GM23338 (cell line): Measurements from ENCODE around the gene THADA. TPM values are rescaled to one million over a fixed set of nuclear protein-coding genes. Genes with fewer than 3 reads are reported as not detected.
A peak's percentile ranks its signal among the peaks of the same experiment; 100 is the strongest.
"Not testable (repeated sequence)": the region's sequence is repeated elsewhere in the genome, so short reads cannot be mapped to it uniquely, and the experiment has no call there.

ENCODE experiments used
- ATAC-seq: fragments of 200-7000 bp; cut with Tn5 transposase; 3 replicates; pipeline ENCODE4 v1.9.1; 2020
- DNase-seq: peaks from one replicate; pipeline ENCODE4 v3.0.0-alpha.2; 2015; ENCODE audit warnings: low spot score
- H2AFZ ChIP-seq: fragments of 200-600 bp; sonication (generic); 2 replicates; pipeline ENCODE4 v1.8.0; 2016; ENCODE audit warnings: antibody characterized with exemption, mild to moderate bottlenecking, moderate library complexity
- H3F3A ChIP-seq: fragments of 200-600 bp; sonication (generic); replicated peaks from 2 replicates; pipeline ENCODE4 v1.8.0; 2017; ENCODE audit warnings: antibody characterized with exemption, mixed run types, low read depth
- H3K27ac ChIP-seq: fragments of 200-600 bp; sonication (generic); 2 replicates; pipeline ENCODE4 v1.6.1; 2016; ENCODE audit warnings: low read depth
- H3K27me3 ChIP-seq: fragments of 200-600 bp; sonication (generic); 2 replicates; pipeline ENCODE4 v1.8.0; 2016; ENCODE audit warnings: mild to moderate bottlenecking, mixed run types, moderate library complexity; ENCODE audit not compliant: insufficient read depth
- H3K36me3 ChIP-seq: fragments of 200-600 bp; sonication (generic); 2 replicates; pipeline ENCODE4 v1.8.0; 2016; ENCODE audit warnings: mild to moderate bottlenecking; ENCODE audit not compliant: insufficient read depth
- H3K4me1 ChIP-seq: fragments of 200-600 bp; sonication (generic); 2 replicates; pipeline ENCODE4 v1.8.0; 2016; ENCODE audit warnings: mild to moderate bottlenecking, moderate library complexity; ENCODE audit not compliant: insufficient read depth
- H3K4me2 ChIP-seq: fragments of 200-600 bp; sonication (generic); 2 replicates; pipeline ENCODE4 v1.7.1; 2017; ENCODE audit warnings: mixed run types
- H3K4me3 ChIP-seq: fragments of 200-600 bp; sonication (generic); 2 replicates; pipeline ENCODE4 v1.6.1; 2016; ENCODE audit warnings: mixed run types
- H3K79me2 ChIP-seq: fragments of 200-600 bp; sonication (generic); replicated peaks from 2 replicates; pipeline ENCODE4 v1.8.0; 2017; ENCODE audit warnings: mild to moderate bottlenecking; ENCODE audit not compliant: insufficient read depth
- H3K9me2 ChIP-seq: fragments of 200-600 bp; sonication (generic); 2 replicates; pipeline ENCODE4 v1.8.0; 2017; ENCODE audit not compliant: insufficient read depth
- H4K20me1 ChIP-seq: fragments of 200-600 bp; sonication (generic); replicated peaks from 2 replicates; pipeline ENCODE4 v1.8.0; 2017; ENCODE audit warnings: mild to moderate bottlenecking; ENCODE audit not compliant: insufficient read depth
- H3K27ac Mint-ChIP-seq: 2 replicates; pipeline ENCODE4 v1.8.0; 2020; ENCODE audit warnings: inconsistent platforms, mild to moderate bottlenecking, moderate library complexity, mixed read lengths
- H3K27me3 Mint-ChIP-seq: 3 replicates; pipeline ENCODE4 v1.8.0; 2022; ENCODE audit warnings: low read depth, mild to moderate bottlenecking, moderate library complexity, mixed read lengths, inconsistent platforms; ENCODE audit not compliant: insufficient read depth, poor library complexity
- H3K36me3 Mint-ChIP-seq: 3 replicates; pipeline ENCODE4 v1.8.0; 2021; ENCODE audit warnings: low read depth, mild to moderate bottlenecking, inconsistent platforms, moderate library complexity, mixed read lengths
- H3K4me1 Mint-ChIP-seq: 3 replicates; pipeline ENCODE4 v1.8.0; 2020; ENCODE audit warnings: mild to moderate bottlenecking, inconsistent platforms, mixed read lengths
- H3K4me3 Mint-ChIP-seq: 3 replicates; pipeline ENCODE4 v1.8.0; 2021; ENCODE audit warnings: moderate library complexity, mild to moderate bottlenecking, inconsistent platforms, mixed read lengths
- H3K9me3 Mint-ChIP-seq: 3 replicates; pipeline ENCODE4 v1.8.0; 2020; ENCODE audit warnings: moderate library complexity, mild to moderate bottlenecking, inconsistent platforms, mixed read lengths
- CREB1 ChIP-seq: fragments of 250-450 bp; sonication (Bioruptor Pico); IDR thresholded peaks from 2 replicates; pipeline ENCODE4 v1.5.0; 2020; ENCODE audit warnings: low read depth, mild to moderate bottlenecking, moderate library complexity
- EZH2 ChIP-seq: fragments of 200-600 bp; sonication (generic); IDR thresholded peaks from one replicate; pipeline ENCODE4 v1.8.0; 2017; ENCODE audit warnings: antibody characterized with exemption, mild to moderate bottlenecking, low read depth; ENCODE audit not compliant: unreplicated experiment
- EZH2phosphoT487 ChIP-seq: fragments of 200-600 bp; sonication (generic); IDR thresholded peaks from one replicate; pipeline ENCODE4 v1.8.1; 2018; ENCODE audit warnings: antibody characterized with exemption; ENCODE audit not compliant: unreplicated experiment
- JUNB ChIP-seq: IDR thresholded peaks from one replicate; pipeline ENCODE4 v1.6.1; 2016; ENCODE audit warnings: antibody characterized with exemption; ENCODE audit not compliant: unreplicated experiment
- POLR2AphosphoS5 ChIP-seq: IDR thresholded peaks from 2 replicates; pipeline ENCODE4 v1.6.1; 2016; ENCODE audit warnings: antibody characterized with exemption, low read depth
- REST ChIP-seq: IDR thresholded peaks from one replicate; pipeline ENCODE4 v1.6.1; 2018; ENCODE audit warnings: antibody characterized with exemption; ENCODE audit not compliant: unreplicated experiment
- STAT1 ChIP-seq: IDR thresholded peaks from one replicate; pipeline ENCODE4 v1.6.1; 2016; ENCODE audit warnings: antibody characterized with exemption; ENCODE audit not compliant: unreplicated experiment
- ZNF331 ChIP-seq: fragments of 250-450 bp; sonication (Bioruptor Pico); IDR thresholded peaks from 2 replicates; pipeline ENCODE4 v1.5.0; 2020; ENCODE audit warnings: low read depth, mild to moderate bottlenecking, moderate library complexity
- ZNF462 ChIP-seq: fragments of 250-450 bp; sonication (Bioruptor Pico); IDR thresholded peaks from 2 replicates; pipeline ENCODE4 v1.5.0; 2020; ENCODE audit warnings: mild to moderate bottlenecking, moderate library complexity
- polyA plus RNA-seq: library from polyadenylated mRNA; unstranded; fragments of >200 nt; fragmentation: Nextera tagmentation; extraction: Ambion mirVana; gene quantifications from 2 replicates; pipeline ENCODE4 v1.2.1, GENCODE V29; 2016
- total RNA-seq: library from RNA; depleted of rRNA; stranded (reverse); fragments of >200 nt; shearing (Covaris generic); gene quantifications from 2 replicates; pipeline ENCODE4 v1.2.3, GENCODE V29; 2014
- TF ChIP-seq, protein P1 (sequence below), 2 experiments: fragments of 200-600 bp in 1 of 2; sonication (generic) in 1 of 2; conservative IDR thresholded peaks; 2 replicates each; pipeline versions ENCODE4 v1.5.1 to v1.6.1; 2016 to 2017; ENCODE audit warnings: antibody characterized with exemption in 2 of 2, low read depth in 2 of 2, mild to moderate bottlenecking in 2 of 2, moderate library complexity in 1 of 2

The THADA gene
- total and polyA plus RNA-seq, 2 experiments from 2014 or later = 17.0 to 30.7 TPM

- DNase-seq, H3K4me2 ChIP-seq, H3K4me1 Mint-ChIP-seq, H3K9me2 ChIP-seq, H3K4me3 Mint-ChIP-seq, H3K79me2 ChIP-seq, H3K4me3 ChIP-seq, H3F3A ChIP-seq, H3K36me3 ChIP-seq, ATAC-seq, H3K27me3 ChIP-seq, H2AFZ ChIP-seq, H3K9me3 Mint-ChIP-seq, H3K4me1 ChIP-seq, H3K36me3 Mint-ChIP-seq, H4K20me1 ChIP-seq, H3K27ac Mint-ChIP-seq, H3K27ac ChIP-seq, H3K27me3 Mint-ChIP-seq: not testable (repeated sequence)
These were observed 63.3 kb downstream of the THADA start for GRCh38 chr2:43532572-43532971.

- Histone ChIP-seq H3K36me3 (no peaks in the 10 kb centered on the region; the same call in 1 of the 2 replicates), H3K79me2 (no peaks in the 10 kb centered on the region), H2AFZ (no peak overlapping the region), H3K9me2 (no peaks in the 10 kb centered on the region), H3K27me3 (no peaks in the 10 kb centered on the region), H4K20me1 (no peaks in the 10 kb centered on the region), H3K27ac (no peak overlapping the region), H3K4me1 (peaks cover 5% of the 10 kb centered on the region; the same call in 1 of the 2 replicates), H3K4me3 (no peak overlapping the region), H3K4me2 (no peak overlapping the region), H3F3A (no peaks in the 10 kb centered on the region)
- Mint-ChIP-seq H3K27me3 (no peaks in the 10 kb centered on the region), H3K9me3 (no peaks in the 10 kb centered on the region), H3K4me1 (peaks cover 5% of the 10 kb centered on the region; the same call in 2 of the 3 replicates), H3K36me3 (peaks cover 12% of the 10 kb centered on the region; the same call in 2 of the 3 replicates), H3K27ac (no peak overlapping the region), H3K4me3 (no peak overlapping the region)
- ATAC-seq (peak; percentile 22; the same call in 2 of the 3 replicates), DNase-seq (peak; percentile 5)
- no peak for TF ChIP-seq REST
- TF ChIP-seq JUNB = no peak
- no peak for TF ChIP-seq EZH2
- TF ChIP-seq CREB1 (CRISPR knock-in tag) = no peak
- no peak for TF ChIP-seq ZNF331 (CRISPR knock-in tag)
- TF ChIP-seq, protein P1, sequence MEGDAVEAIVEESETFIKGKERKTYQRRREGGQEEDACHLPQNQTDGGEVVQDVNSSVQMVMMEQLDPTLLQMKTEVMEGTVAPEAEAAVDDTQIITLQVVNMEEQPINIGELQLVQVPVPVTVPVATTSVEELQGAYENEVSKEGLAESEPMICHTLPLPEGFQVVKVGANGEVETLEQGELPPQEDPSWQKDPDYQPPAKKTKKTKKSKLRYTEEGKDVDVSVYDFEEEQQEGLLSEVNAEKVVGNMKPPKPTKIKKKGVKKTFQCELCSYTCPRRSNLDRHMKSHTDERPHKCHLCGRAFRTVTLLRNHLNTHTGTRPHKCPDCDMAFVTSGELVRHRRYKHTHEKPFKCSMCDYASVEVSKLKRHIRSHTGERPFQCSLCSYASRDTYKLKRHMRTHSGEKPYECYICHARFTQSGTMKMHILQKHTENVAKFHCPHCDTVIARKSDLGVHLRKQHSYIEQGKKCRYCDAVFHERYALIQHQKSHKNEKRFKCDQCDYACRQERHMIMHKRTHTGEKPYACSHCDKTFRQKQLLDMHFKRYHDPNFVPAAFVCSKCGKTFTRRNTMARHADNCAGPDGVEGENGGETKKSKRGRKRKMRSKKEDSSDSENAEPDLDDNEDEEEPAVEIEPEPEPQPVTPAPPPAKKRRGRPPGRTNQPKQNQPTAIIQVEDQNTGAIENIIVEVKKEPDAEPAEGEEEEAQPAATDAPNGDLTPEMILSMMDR (conservative IDR thresholded peaks at IDR 0.05; ENCODE audit: low read depth in 2 of 2) = no peak
- no peak for TF ChIP-seq EZH2phosphoT487
- no peak for TF ChIP-seq ZNF462
- no peak for TF ChIP-seq STAT1
- TF ChIP-seq POLR2AphosphoS5 = no peak
These were observed 64.6 kb downstream of the THADA start for GRCh38 chr2:43531251-43531650.
